ENCODE measurements around the gene PEX1. TPM values are rescaled to one million over a fixed set of nuclear protein-coding genes. Genes with fewer than 3 reads are reported as not detected.
"Not testable (repeated sequence)": the region's sequence is repeated elsewhere in the genome, so short reads cannot be mapped to it uniquely, and the experiment has no call there.

PEX1 gene
- total and polyA plus RNA-seq, 5 donors from 2014 or later = 7.9 to 23.0 (median 10.1) TPM

DNA sequence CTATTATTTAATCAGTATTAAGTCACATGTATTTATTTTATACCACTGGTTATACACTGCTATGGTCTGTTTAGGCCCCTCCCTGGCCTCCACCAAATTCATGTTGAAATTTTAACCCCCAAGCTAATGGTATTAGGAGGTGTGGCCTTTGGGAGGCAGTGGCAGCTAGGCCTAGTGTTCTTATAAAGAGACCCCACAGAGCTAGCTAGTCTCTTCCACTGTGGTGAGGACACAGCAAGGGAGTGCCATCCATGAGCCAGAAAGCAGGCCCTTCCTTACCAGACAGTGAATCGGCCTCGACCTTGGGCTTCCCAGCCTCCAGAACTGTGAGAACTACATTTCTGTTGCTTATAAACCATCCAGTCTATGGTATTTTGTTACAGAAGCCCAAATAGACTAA, 28.9 kb upstream of the PEX1 start:
- Histone ChIP-seq H3K27ac (ENCODE audit: insufficient read depth, low read length, poor library complexity, severe bottlenecking) (no peak overlapping the region), H3K4me1 (ENCODE audit: control insufficient read depth, insufficient read depth, low read length, poor library complexity, severe bottlenecking) (no peaks in the 10 kb centered on the region), H3K4me3 (ENCODE audit: low read depth, low read length) (no peak overlapping the region), H3K9me3 (ENCODE audit: control insufficient read depth in 2 of 2, low read length in 2 of 2) (no peaks in the 10 kb centered on the region), H3K36me3 (ENCODE audit: control insufficient read depth, insufficient read depth, low read length) (peaks cover 25% of the 10 kb centered on the region), H3K27me3 (ENCODE audit: control insufficient read depth, insufficient read depth, low read length) (no peaks in the 10 kb centered on the region)
- no peak for DNase-seq
- no peak overlapping the region for H3K4me3 Mint-ChIP-seq
- no peak for ATAC-seq (ENCODE audit: low read depth in 2 of 2)
- no peaks in the 10 kb centered on the region for H3K9me3 Mint-ChIP-seq
- H3K4me1 Mint-ChIP-seq = peaks cover 0 to 5% (median 0%) of the 10 kb centered on the region in 4 donors
- H3K27ac Mint-ChIP-seq = no peak overlapping the region
- no peaks in the 10 kb centered on the region for H3K27me3 Mint-ChIP-seq
- H3K36me3 Mint-ChIP-seq = peaks cover 5% of the 10 kb centered on the region

- H3K36me3 ChIP-seq (ENCODE audit: control insufficient read depth, insufficient read depth, low read length) = no peaks in the 10 kb centered on the region
- H3K27ac ChIP-seq (ENCODE audit: insufficient read depth, low read length, poor library complexity, severe bottlenecking) = no peak overlapping the region
- H3K27ac Mint-ChIP-seq = no peak overlapping the region
- H3K4me3 Mint-ChIP-seq = no peak overlapping the region
- ATAC-seq (ENCODE audit: low read depth in 2 of 2) = no peak
- H3K4me3 ChIP-seq (ENCODE audit: low read depth, low read length) = no peak overlapping the region
- H3K4me1 ChIP-seq (ENCODE audit: control insufficient read depth, insufficient read depth, low read length, poor library complexity, severe bottlenecking) = no peaks in the 10 kb centered on the region
- no peaks in the 10 kb centered on the region for H3K27me3 ChIP-seq (ENCODE audit: control insufficient read depth, insufficient read depth, low read length)
- DNase-seq = no peak
- no peaks in the 10 kb centered on the region for H3K9me3 Mint-ChIP-seq
- no peaks in the 10 kb centered on the region for H3K9me3 ChIP-seq (ENCODE audit: control insufficient read depth in 2 of 2, low read length in 2 of 2)
- no peaks in the 10 kb centered on the region for H3K36me3 Mint-ChIP-seq
- H3K4me1 Mint-ChIP-seq = peaks cover 0 to 8% (median 0%) of the 10 kb centered on the region in 4 donors
- no peaks in the 10 kb centered on the region for H3K27me3 Mint-ChIP-seq
These were observed 21.9 kb upstream of the PEX1 start for GRCh38 chr7:92550194-92550593.

DNA sequence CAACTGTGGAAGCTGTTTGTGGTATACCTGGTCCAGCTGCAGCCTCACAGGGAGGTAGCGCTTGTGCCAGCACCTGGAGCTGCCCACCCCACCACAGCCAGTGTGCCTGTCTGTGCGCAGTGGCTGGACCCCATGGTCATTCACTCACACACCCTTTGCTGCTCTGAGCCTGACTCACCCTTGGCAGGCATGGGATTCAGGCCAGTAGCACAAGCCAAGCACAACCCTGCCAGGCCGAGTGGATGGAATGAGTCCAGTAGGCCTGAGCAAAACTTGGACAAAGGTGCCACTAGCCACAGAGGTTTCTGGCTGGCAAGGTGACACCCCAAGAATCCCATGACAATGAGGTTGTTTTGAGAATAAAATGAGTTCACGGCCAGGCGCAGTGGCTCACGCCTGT, 19.3 kb upstream of the PEX1 start:
- H3K36me3 ChIP-seq (ENCODE audit: control insufficient read depth, insufficient read depth, low read length) = no peaks in the 10 kb centered on the region
- no peak overlapping the region for H3K27ac ChIP-seq (ENCODE audit: insufficient read depth, low read length, poor library complexity, severe bottlenecking)
- DNase-seq (no peak), ATAC-seq (ENCODE audit: low read depth in 2 of 2) (no peak)
- H3K4me3 ChIP-seq (ENCODE audit: low read depth, low read length) = no peak overlapping the region
- H3K4me1 Mint-ChIP-seq = peaks cover 0 to 4% (median 0%) of the 10 kb centered on the region in 4 donors
- no peak overlapping the region for H3K27ac Mint-ChIP-seq
- no peaks in the 10 kb centered on the region for H3K27me3 ChIP-seq (ENCODE audit: control insufficient read depth, insufficient read depth, low read length)
- H3K36me3 Mint-ChIP-seq = no peaks in the 10 kb centered on the region
- no peak overlapping the region for H3K4me3 Mint-ChIP-seq
- no peaks in the 10 kb centered on the region for H3K4me1 ChIP-seq (ENCODE audit: control insufficient read depth, insufficient read depth, low read length, poor library complexity, severe bottlenecking)
- no peaks in the 10 kb centered on the region for H3K9me3 ChIP-seq (ENCODE audit: control insufficient read depth in 2 of 2, low read length in 2 of 2)
- H3K27me3 Mint-ChIP-seq = no peaks in the 10 kb centered on the region
- H3K9me3 Mint-ChIP-seq = peaks cover 0 to 2% (median 0%) of the 10 kb centered on the region in 7 donors

DNA sequence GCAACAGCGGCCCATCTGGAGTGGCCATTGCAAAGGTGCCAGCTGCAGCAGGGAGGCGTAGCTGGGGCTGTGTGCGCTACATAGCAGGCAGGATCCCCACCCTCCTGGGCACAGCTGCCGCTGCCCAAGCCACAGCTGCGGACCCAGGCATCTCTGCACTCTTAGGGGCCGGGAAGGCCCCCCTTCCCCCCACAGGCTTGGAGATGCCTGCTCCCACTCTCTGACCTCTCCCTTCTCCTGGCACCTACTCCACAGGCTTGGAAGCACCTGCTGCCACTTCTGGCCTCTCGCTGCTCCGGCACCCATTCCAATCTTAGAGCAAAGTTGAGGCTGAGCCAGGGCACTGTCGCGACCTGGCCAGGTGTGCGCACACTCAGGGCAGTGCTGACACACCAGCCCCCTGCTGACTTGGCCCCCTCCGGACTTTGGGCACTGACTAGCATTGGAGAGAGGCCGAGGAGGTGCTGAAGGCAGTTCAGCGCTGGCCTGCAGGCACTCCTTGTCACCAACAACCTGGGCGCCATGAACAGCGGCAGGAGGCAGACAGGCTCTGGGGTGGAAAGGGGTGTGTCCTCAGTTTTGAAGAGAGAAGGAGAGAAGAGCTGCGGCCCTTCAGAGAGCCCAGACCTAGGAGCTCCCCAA, 18.7 kb upstream of the PEX1 start:
- no peak for DNase-seq
- ATAC-seq (ENCODE audit: low read depth in 2 of 2) = no peak
- H3K27me3 Mint-ChIP-seq = no peaks in the 10 kb centered on the region
- no peak overlapping the region for H3K27ac Mint-ChIP-seq
- Histone ChIP-seq H3K4me3 (ENCODE audit: low read depth, low read length) (no peak overlapping the region), H3K27me3 (ENCODE audit: control insufficient read depth, insufficient read depth, low read length) (no peaks in the 10 kb centered on the region), H3K4me1 (ENCODE audit: control insufficient read depth, insufficient read depth, low read length, poor library complexity, severe bottlenecking) (no peaks in the 10 kb centered on the region), H3K9me3 (ENCODE audit: control insufficient read depth in 2 of 2, low read length in 2 of 2) (no peaks in the 10 kb centered on the region), H3K27ac (ENCODE audit: insufficient read depth, low read length, poor library complexity, severe bottlenecking) (no peak overlapping the region), H3K36me3 (ENCODE audit: control insufficient read depth, insufficient read depth, low read length) (no peaks in the 10 kb centered on the region)
- H3K4me1 Mint-ChIP-seq = peaks cover 0 to 4% (median 0%) of the 10 kb centered on the region in 4 donors
- no peak overlapping the region for H3K4me3 Mint-ChIP-seq
- peaks cover 0 to 2% (median 0%) of the 10 kb centered on the region in 7 donors for H3K9me3 Mint-ChIP-seq
- H3K36me3 Mint-ChIP-seq = no peaks in the 10 kb centered on the region

GRCh38 chr7:92545116-92545515, 16.8 kb upstream of the PEX1 start:
- not testable (repeated sequence) for H3K36me3 Mint-ChIP-seq; H3K4me3 Mint-ChIP-seq; H3K9me3 ChIP-seq (ENCODE audit: control insufficient read depth in 2 of 2, low read length in 2 of 2); H3K27me3 ChIP-seq (ENCODE audit: control insufficient read depth, insufficient read depth, low read length); H3K4me1 Mint-ChIP-seq; H3K27me3 Mint-ChIP-seq; H3K27ac Mint-ChIP-seq; H3K4me3 ChIP-seq (ENCODE audit: low read depth, low read length); H3K36me3 ChIP-seq (ENCODE audit: control insufficient read depth, insufficient read depth, low read length); ATAC-seq (ENCODE audit: low read depth in 2 of 2); H3K27ac ChIP-seq (ENCODE audit: insufficient read depth, low read length, poor library complexity, severe bottlenecking); H3K9me3 Mint-ChIP-seq; H3K4me1 ChIP-seq (ENCODE audit: control insufficient read depth, insufficient read depth, low read length, poor library complexity, severe bottlenecking); DNase-seq

DNA sequence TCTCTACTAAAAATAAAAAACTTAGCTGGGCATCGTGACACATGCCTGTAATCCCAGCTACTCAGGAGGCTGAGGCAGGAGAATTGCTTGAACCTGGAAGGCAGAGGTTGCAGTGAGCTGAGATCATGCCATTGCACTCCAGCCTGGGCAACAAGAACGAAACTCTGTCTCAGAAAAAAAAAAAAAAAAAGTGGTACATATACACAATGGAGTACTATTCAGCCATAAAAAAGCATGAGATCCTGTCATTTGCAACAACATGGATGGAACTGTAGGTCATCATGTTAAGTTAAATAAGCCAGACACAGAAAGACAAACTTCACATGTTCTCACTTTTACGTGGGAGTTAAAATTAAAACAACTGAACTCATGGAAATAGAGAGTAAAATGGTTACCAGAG, 15.2 kb upstream of the PEX1 start:
- not testable (repeated sequence) for H3K4me1 Mint-ChIP-seq; H3K9me3 ChIP-seq (ENCODE audit: control insufficient read depth in 2 of 2, low read length in 2 of 2); H3K4me3 Mint-ChIP-seq

DNA sequence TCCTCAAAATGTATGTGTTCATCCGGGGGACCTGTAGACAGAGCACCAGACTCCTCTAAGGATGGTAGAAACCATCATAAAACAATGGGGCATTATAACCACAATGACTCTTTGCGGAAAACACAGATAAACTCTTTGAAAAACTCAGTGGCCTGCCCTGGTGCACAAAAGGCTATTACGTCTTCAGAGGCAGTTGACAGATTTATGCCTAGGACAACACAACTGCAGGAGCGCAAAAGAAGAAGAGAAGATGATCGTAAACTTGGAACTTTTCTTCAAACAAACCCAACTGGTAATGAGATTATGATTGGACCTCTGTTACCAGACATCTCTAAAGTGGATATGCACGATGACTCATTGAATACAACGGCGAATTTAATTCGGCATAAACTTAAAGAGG, 6.3 kb upstream of the PEX1 start:
- Mint-ChIP-seq H3K9me3 (no peaks in the 10 kb centered on the region), H3K36me3 (peaks cover 58% of the 10 kb centered on the region), H3K27me3 (no peaks in the 10 kb centered on the region), H3K4me1 (peaks cover 10 to 55% (median 42%) of the 10 kb centered on the region in 4 donors), H3K4me3 (peak overlapping the region in 2 of 4 donors; percentile 46 to 54), H3K27ac (no peak overlapping the region)
- DNase-seq = no peak
- Histone ChIP-seq H3K27me3 (ENCODE audit: control insufficient read depth, insufficient read depth, low read length) (no peaks in the 10 kb centered on the region), H3K4me3 (ENCODE audit: low read depth, low read length) (no peak overlapping the region), H3K27ac (ENCODE audit: insufficient read depth, low read length, poor library complexity, severe bottlenecking) (no peak overlapping the region), H3K9me3 (ENCODE audit: control insufficient read depth in 2 of 2, low read length in 2 of 2) (no peaks in the 10 kb centered on the region), H3K4me1 (ENCODE audit: control insufficient read depth, insufficient read depth, low read length, poor library complexity, severe bottlenecking) (peaks cover 19% of the 10 kb centered on the region), H3K36me3 (ENCODE audit: control insufficient read depth, insufficient read depth, low read length) (peaks cover 82% of the 10 kb centered on the region)
- ATAC-seq (ENCODE audit: low read depth in 2 of 2) = no peak

More for the DNA sequence above, 15.2 kb upstream of the PEX1 start:
- DNase-seq; H3K4me1 ChIP-seq (ENCODE audit: control insufficient read depth, insufficient read depth, low read length, poor library complexity, severe bottlenecking); H3K27ac ChIP-seq (ENCODE audit: insufficient read depth, low read length, poor library complexity, severe bottlenecking); ATAC-seq (ENCODE audit: low read depth in 2 of 2); H3K4me3 ChIP-seq (ENCODE audit: low read depth, low read length); H3K36me3 ChIP-seq (ENCODE audit: control insufficient read depth, insufficient read depth, low read length); H3K36me3 Mint-ChIP-seq; H3K27me3 Mint-ChIP-seq; H3K27me3 ChIP-seq (ENCODE audit: control insufficient read depth, insufficient read depth, low read length); H3K9me3 Mint-ChIP-seq: not testable (repeated sequence)
- H3K27ac Mint-ChIP-seq = peak overlapping the region in 1 of 3 donors; percentile 92

GRCh38 chr7:92528958-92529264, 591 bp upstream of the PEX1 start:
- ATAC-seq (ENCODE audit: low read depth in 2 of 2) = no peak
- H3K27ac ChIP-seq (ENCODE audit: insufficient read depth, low read length, poor library complexity, severe bottlenecking) = peak overlapping the region; percentile 95
- peaks cover 10 to 69% (median 38%) of the 10 kb centered on the region in 4 donors for H3K4me1 Mint-ChIP-seq

More at GRCh38 chr7:92528958-92529264, 591 bp upstream of the PEX1 start:
- Mint-ChIP-seq H3K4me3 (peak overlapping the region; percentile 89 to 98 (median 90)), H3K27me3 (no peaks in the 10 kb centered on the region), H3K27ac (peak overlapping the region; percentile 96 to 98 (median 97)), H3K36me3 (peaks cover 29% of the 10 kb centered on the region), H3K9me3 (no peaks in the 10 kb centered on the region)
- DNase-seq = no peak
- Histone ChIP-seq H3K9me3 (ENCODE audit: control insufficient read depth in 2 of 2, low read length in 2 of 2) (no peaks in the 10 kb centered on the region), H3K36me3 (ENCODE audit: control insufficient read depth, insufficient read depth, low read length) (peaks cover 33% of the 10 kb centered on the region), H3K4me1 (ENCODE audit: control insufficient read depth, insufficient read depth, low read length, poor library complexity, severe bottlenecking) (peaks cover 17% of the 10 kb centered on the region), H3K4me3 (ENCODE audit: low read depth, low read length) (peak overlapping the region; percentile 99), H3K27me3 (ENCODE audit: control insufficient read depth, insufficient read depth, low read length) (no peaks in the 10 kb centered on the region)
